Neuronal stem cell (in vitro differentiated cells): Measurements from ENCODE around the gene PRRT1.
"Not testable (repeated sequence)": the region's sequence is repeated elsewhere in the genome, so short reads cannot be mapped to it uniquely, and the experiment has no call there.

Experiments used
- DNase-seq: peaks from one replicate; pipeline ENCODE4 v3.0.0-alpha.2; 2013; ENCODE audit warnings: low spot score
- H2AFZ ChIP-seq: one replicate; pipeline ENCODE4 v1.6.1; 2013; ENCODE audit warnings: mild to moderate bottlenecking, low read length, inconsistent platforms
- H2AK5ac ChIP-seq: 2 replicates; pipeline ENCODE4 v1.6.1; 2013; ENCODE audit warnings: low read depth, mild to moderate bottlenecking, inconsistent platforms, low read length, moderate library complexity, mixed read lengths
- H2BK120ac ChIP-seq: 2 replicates; pipeline ENCODE4 v1.6.1; 2013; ENCODE audit warnings: low read depth, mild to moderate bottlenecking, inconsistent platforms, low read length, moderate library complexity, mixed read lengths
- H2BK12ac ChIP-seq: one replicate; pipeline ENCODE4 v1.6.1; 2013; ENCODE audit warnings: low read length, inconsistent platforms
- H2BK15ac ChIP-seq: 2 replicates; pipeline ENCODE4 v1.6.1; 2013; ENCODE audit warnings: mild to moderate bottlenecking, low read length, inconsistent platforms, mixed read lengths
- H2BK5ac ChIP-seq: one replicate; pipeline ENCODE4 v1.6.1; 2013; ENCODE audit warnings: inconsistent platforms, mild to moderate bottlenecking, low read length, moderate library complexity
- H3K14ac ChIP-seq: one replicate; pipeline ENCODE4 v1.6.1; 2013; ENCODE audit warnings: low read length, inconsistent platforms
- H3K18ac ChIP-seq: 2 replicates; pipeline ENCODE4 v1.6.1; 2013; ENCODE audit warnings: low read length, inconsistent platforms
- H3K23ac ChIP-seq: 2 replicates; pipeline ENCODE4 v1.6.1; 2013; ENCODE audit warnings: low read depth, mild to moderate bottlenecking, mixed read lengths, low read length, inconsistent platforms; ENCODE audit not compliant: poor library complexity
- H3K27ac ChIP-seq: replicated peaks from 3 replicates; pipeline ENCODE4 v1.5.1; 2013; ENCODE audit warnings: low read length, inconsistent platforms
- H3K27me3 ChIP-seq, 3 experiments: 2 replicates each; pipeline ENCODE4 v1.6.1; 2013; ENCODE audit warnings: low read length in 3 of 3, mild to moderate bottlenecking in 2 of 3, inconsistent platforms in 1 of 3, low read depth in 1 of 3, mixed read lengths in 1 of 3, moderate library complexity in 1 of 3; ENCODE audit not compliant: control insufficient read depth in 3 of 3, insufficient read depth in 3 of 3
- H3K36me3 ChIP-seq, 2 donors: replicated peaks in 1 of 2; 2 replicates each; pipeline ENCODE4 v1.6.1; 2013; ENCODE audit warnings: low read length in 2 of 2; ENCODE audit not compliant: control insufficient read depth in 2 of 2, insufficient read depth in 2 of 2
- H3K4ac ChIP-seq: 2 replicates; pipeline ENCODE4 v1.6.1; 2013; ENCODE audit warnings: inconsistent platforms, mild to moderate bottlenecking, low read length, moderate library complexity
- H3K4me1 ChIP-seq, 2 donors: 1 replicate in 1 of 2; 2 replicates in 1 of 2; pipeline ENCODE4 v1.6.1; 2013; ENCODE audit warnings: low read length in 2 of 2, low read depth in 1 of 2; ENCODE audit not compliant: control insufficient read depth in 2 of 2, insufficient read depth in 1 of 2
- H3K4me2 ChIP-seq: one replicate; pipeline ENCODE4 v1.6.1; 2013; ENCODE audit warnings: mild to moderate bottlenecking, low read length, inconsistent platforms; ENCODE audit not compliant: insufficient read depth, poor library complexity, severe bottlenecking
- H3K4me3 ChIP-seq, 2 donors: 2 replicates each; pipeline ENCODE4 v1.5.1; 2013; ENCODE audit warnings: low read length in 2 of 2, mild to moderate bottlenecking in 2 of 2, inconsistent platforms in 1 of 2, moderate library complexity in 1 of 2
- H3K79me1 ChIP-seq: one replicate; pipeline ENCODE4 v1.6.1; 2013; ENCODE audit warnings: low read depth, mild to moderate bottlenecking, inconsistent platforms, low read length, moderate library complexity
- H3K9ac ChIP-seq: one replicate; pipeline ENCODE4 v1.6.1; 2013; ENCODE audit warnings: mild to moderate bottlenecking, low read depth, low read length, inconsistent platforms; ENCODE audit not compliant: poor library complexity
- H3K9me3 ChIP-seq, 2 donors: replicated peaks in 1 of 2; 2 replicates each; pipeline versions ENCODE3 to v1.6.1; 2013; ENCODE audit warnings: low read length in 2 of 2, mild to moderate bottlenecking in 2 of 2, inconsistent platforms in 1 of 2, low read depth in 1 of 2, mixed read lengths in 1 of 2, moderate library complexity in 1 of 2; ENCODE audit not compliant: control insufficient read depth in 2 of 2, insufficient read depth in 1 of 2
- H4K8ac ChIP-seq: one replicate; pipeline ENCODE4 v1.6.1; 2013; ENCODE audit warnings: low read depth, mild to moderate bottlenecking, inconsistent platforms, low read length, moderate library complexity
- H4K91ac ChIP-seq: one replicate; pipeline ENCODE4 v1.6.1; 2013; ENCODE audit warnings: low read length, low read depth, mild to moderate bottlenecking, inconsistent platforms; ENCODE audit not compliant: poor library complexity
- WGBS, 2 donors: extraction: QIAGEN DNeasy Blood & Tissue Kit; methylation state at CpG; one replicate each; pipeline ENCODE4 v1.1.7; 2013; ENCODE audit warnings: missing lambda C conversion rate in 2 of 2, mixed read lengths in 1 of 2; ENCODE audit not compliant: insufficient read length in 2 of 2, insufficient replicate concordance in 1 of 2; ENCODE audit errors: extremely low coverage in 2 of 2; 5-methylcytosine and 5-hydroxymethylcytosine counted together

PRRT1 gene

GRCh38 chr6:32189742-32190053 is 38.0 kb upstream of the PRRT1 start:
- Histone ChIP-seq H3K4ac (no peak overlapping the region), H3K23ac (no peak overlapping the region), H3K79me1 (peaks cover 7% of the 10 kb centered on the region), H3K4me1 (peaks cover 25 to 29% of the 10 kb centered on the region in 2 donors), H3K14ac (no peak overlapping the region), H4K8ac (no peak overlapping the region), H2BK15ac (peak overlapping the region; percentile 64), H2BK12ac (no peak overlapping the region), H2AFZ (peak overlapping the region; percentile 49), H2AK5ac (peak overlapping the region; percentile 59), H3K27ac (peak overlapping the region; percentile 82), H4K91ac (no peak overlapping the region), H3K9me3 (no peaks in the 10 kb centered on the region), H3K4me3 (peak overlapping the region; percentile 75 to 88), H3K9ac (peak overlapping the region; percentile 78), H3K18ac (peak overlapping the region; percentile 92), H2BK5ac (peak overlapping the region; percentile 96), H2BK120ac (peak overlapping the region; percentile 43), H3K36me3 (peaks cover 14 to 28% of the 10 kb centered on the region in 2 donors), H3K27me3 (no peaks in the 10 kb centered on the region), H3K4me2 (peak overlapping the region; percentile 92)
- DNase-seq = no peak
- WGBS, 2 donors = no CpG with 5 or more reads among the region's 23 CpGs

GRCh38 chr6:32189069-32189741 is 37.5 kb upstream of the PRRT1 start:
- no peaks in the 10 kb centered on the region for H3K27me3 ChIP-seq
- peaks cover 23 to 29% of the 10 kb centered on the region in 2 donors for H3K4me1 ChIP-seq
- WGBS, 2 donors = no CpG with 5 or more reads among the region's 10 CpGs

GRCh38 chr6:32188381-32189068 is 36.8 kb upstream of the PRRT1 start:
- peak overlapping the region; percentile 59 for H2AK5ac ChIP-seq
- H3K9ac ChIP-seq = peak overlapping the region; percentile 82
- peak overlapping the region; percentile 92 for H3K4me2 ChIP-seq
- H3K14ac ChIP-seq = no peak overlapping the region
- no peak overlapping the region for H3K23ac ChIP-seq
- H2AFZ ChIP-seq = no peak overlapping the region
- H3K4me3 ChIP-seq = peak overlapping the region; percentile 75 to 88
- H3K9me3 ChIP-seq = no peaks in the 10 kb centered on the region
- H3K27me3 ChIP-seq = no peaks in the 10 kb centered on the region
- peak overlapping the region; percentile 92 for H3K18ac ChIP-seq
- H3K4me1 ChIP-seq = peaks cover 23 to 29% of the 10 kb centered on the region in 2 donors
- H2BK15ac ChIP-seq = peak overlapping the region; percentile 38
- no peak overlapping the region for H4K8ac ChIP-seq
- peak overlapping the region; percentile 78 for H3K4ac ChIP-seq
- H3K36me3 ChIP-seq = peaks cover 16 to 38% of the 10 kb centered on the region in 2 donors
- peaks cover 7% of the 10 kb centered on the region for H3K79me1 ChIP-seq
- peak overlapping the region; percentile 96 for H2BK5ac ChIP-seq
- peak overlapping the region; percentile 82 for H3K27ac ChIP-seq
- no CpG with 5 or more reads among the region's 13 CpGs for WGBS, 2 donors
- DNase-seq = no peak
- no peak overlapping the region for H4K91ac ChIP-seq
- no peak overlapping the region for H2BK120ac ChIP-seq
- no peak overlapping the region for H2BK12ac ChIP-seq

More at GRCh38 chr6:32189069-32189741, 37.5 kb upstream of the PRRT1 start:
- Histone ChIP-seq H3K4me2 (peak overlapping the region; percentile 92), H4K8ac (no peak overlapping the region), H3K9me3 (no peaks in the 10 kb centered on the region), H3K27ac (peak overlapping the region; percentile 82), H2AFZ (no peak overlapping the region), H2BK12ac (no peak overlapping the region), H3K23ac (no peak overlapping the region), H4K91ac (no peak overlapping the region), H3K79me1 (peaks cover 7% of the 10 kb centered on the region), H2AK5ac (peak overlapping the region; percentile 59), H2BK15ac (peak overlapping the region; percentile 64), H3K4me3 (peak overlapping the region; percentile 75 to 88), H3K36me3 (peaks cover 14 to 31% of the 10 kb centered on the region in 2 donors), H3K4ac (peak overlapping the region; percentile 78), H2BK120ac (peak overlapping the region; percentile 43), H3K18ac (peak overlapping the region; percentile 92), H3K9ac (peak overlapping the region; percentile 82), H3K14ac (peak overlapping the region; percentile 31), H2BK5ac (peak overlapping the region; percentile 96)
- DNase-seq = no peak

GRCh38 chr6:32187725-32188380 is 36.1 kb upstream of the PRRT1 start:
- Histone ChIP-seq H3K4me1 (peaks cover 23 to 29% of the 10 kb centered on the region in 2 donors), H3K9ac (peak overlapping the region; percentile 55), H3K4me3 (peak overlapping the region; percentile 58 to 75), H3K36me3 (peaks cover 22 to 45% of the 10 kb centered on the region in 2 donors)
- H4K91ac ChIP-seq, H3K27me3 ChIP-seq, H3K4me2 ChIP-seq, H2BK12ac ChIP-seq, H2BK15ac ChIP-seq, H3K14ac ChIP-seq, H2BK5ac ChIP-seq, H4K8ac ChIP-seq, H2AFZ ChIP-seq, H2BK120ac ChIP-seq, H3K79me1 ChIP-seq, H3K27ac ChIP-seq, H3K18ac ChIP-seq, DNase-seq, H2AK5ac ChIP-seq, H3K9me3 ChIP-seq, H3K23ac ChIP-seq, H3K4ac ChIP-seq: not testable (repeated sequence)
- no CpG with 5 or more reads among the region's 18 CpGs for whole genome bisulfite sequencing, 2 donors
